Neural cell (in vitro differentiated cells): Measurements from ENCODE around the gene BICD1.

Experiments
- CTCF ChIP-seq: fragments of 450-650 bp; IDR thresholded peaks from 2 replicates; pipeline ENCODE4 v1.5.1; 2014; ENCODE audit warnings: antibody characterized with exemption, mild to moderate bottlenecking, moderate library complexity; ENCODE audit not compliant: poor library complexity, severe bottlenecking
- EP300 ChIP-seq: fragments of 450-650 bp; conservative IDR thresholded peaks from 2 replicates; pipeline ENCODE4 v1.6.1; 2014; ENCODE audit warnings: antibody characterized with exemption, mild to moderate bottlenecking, moderate library complexity; ENCODE audit not compliant: poor library complexity, severe bottlenecking
- EZH2 ChIP-seq: fragments of 200-600, 300-800 bp; shearing (Covaris generic), sonication (generic); IDR thresholded peaks from 2 replicates; pipeline ENCODE4 v1.6.1; 2014; ENCODE audit warnings: antibody characterized with exemption, low read length, borderline replicate concordance, mild to moderate bottlenecking; ENCODE audit not compliant: insufficient read depth, poor library complexity, severe bottlenecking
- MXI1 ChIP-seq: fragments of 450-650 bp; conservative IDR thresholded peaks from 2 replicates; pipeline ENCODE4 v1.6.1; 2014; ENCODE audit warnings: antibody characterized with exemption, mild to moderate bottlenecking; ENCODE audit not compliant: poor library complexity, severe bottlenecking
- POLR2AphosphoS5 ChIP-seq: IDR thresholded peaks from 2 replicates; pipeline ENCODE4 v1.6.1; 2012
- RAD21 ChIP-seq: fragments of 450-650 bp; conservative IDR thresholded peaks from 2 replicates; pipeline ENCODE4 v1.6.1; 2014; ENCODE audit warnings: antibody characterized with exemption, mild to moderate bottlenecking, moderate library complexity
- REST ChIP-seq: IDR thresholded peaks from 2 replicates; pipeline ENCODE4 v1.6.1; 2012; ENCODE audit warnings: borderline replicate concordance
- TAF1 ChIP-seq: IDR thresholded peaks from 2 replicates; pipeline ENCODE4 v1.6.1; 2012; ENCODE audit warnings: low read depth

GRCh38 chr12:32198555-32198954 is 91.9 kb downstream of the BICD1 start:
- TF ChIP-seq CTCF (no peak), EZH2 (no peak), EP300 (no peak), REST (no peak), RAD21 (no peak), TAF1 (no peak), POLR2AphosphoS5 (no peak), MXI1 (no peak)
